Heart left ventricle (tissue), 16 donors: ENCODE measurements around the gene BFSP1. TPM values are rescaled to one million over a fixed set of nuclear protein-coding genes. Genes with fewer than 3 reads are reported as not detected.

Experiments used
- ATAC-seq, 4 donors: fragments of 200-7000 bp; cut with Tn5 transposase; one replicate each; pipeline ENCODE4 v1.9.1; 2020 to 2022; ENCODE audit warnings: moderate library complexity in 4 of 4, mild to moderate bottlenecking in 3 of 4, moderate number of reproducible peaks in 1 of 4
- DNase-seq, 5 donors: peaks; one replicate each; pipeline ENCODE4 v3.0.0-alpha.2; 2020
- H3K27ac ChIP-seq, 12 donors: fragments of 200-600 bp; sonication (generic) in 4 of 12; one replicate each; pipeline versions ENCODE4 v1.5.0 to v1.8.0; 2016 to 2022; ENCODE audit warnings: mild to moderate bottlenecking in 2 of 12
- H3K27me3 ChIP-seq, 9 donors: fragments of 200-600 bp; sonication (generic) in 2 of 9; one replicate each; pipeline versions ENCODE4 v1.5.1 to v1.8.0; 2016 to 2022; ENCODE audit warnings: mild to moderate bottlenecking in 3 of 9
- H3K36me3 ChIP-seq, 9 donors: fragments of 200-600 bp; sonication (generic) in 2 of 9; one replicate each; pipeline versions ENCODE4 v1.5.0 to v1.8.0; 2018 to 2022; ENCODE audit warnings: mild to moderate bottlenecking in 2 of 9
- H3K4me1 ChIP-seq, 12 donors: fragments of 200-600 bp; sonication (generic) in 4 of 12; one replicate each; pipeline versions ENCODE4 v1.5.0 to v1.8.0; 2016 to 2022; ENCODE audit warnings: mild to moderate bottlenecking in 3 of 12
- H3K4me3 ChIP-seq, 12 donors: fragments of 200-600 bp; sonication (generic) in 4 of 12; one replicate each; pipeline versions ENCODE4 v1.5.0 to v1.8.0; 2017 to 2022; ENCODE audit warnings: mild to moderate bottlenecking in 9 of 12, moderate library complexity in 4 of 12
- H3K9me3 ChIP-seq, 12 donors: fragments of 200-600 bp; sonication (generic) in 4 of 12; one replicate each; pipeline versions ENCODE4 v1.5.0 to v1.8.0; 2016 to 2022; ENCODE audit warnings: mild to moderate bottlenecking in 1 of 12
- CTCF ChIP-seq, 12 donors: fragments of 200-600 bp; sonication (generic) in 4 of 12; IDR thresholded peaks; one replicate each; pipeline versions ENCODE4 v1.5.0 to v1.8.0; 2018 to 2022; ENCODE audit warnings: antibody characterized with exemption in 12 of 12, mild to moderate bottlenecking in 5 of 12
- POLR2A ChIP-seq, 2 donors: fragments of 450-650 bp; IDR thresholded peaks; one replicate each; pipeline ENCODE4 v1.6.1; 2017; ENCODE audit warnings: antibody characterized with exemption in 2 of 2, mild to moderate bottlenecking in 2 of 2, moderate library complexity in 2 of 2
- WGBS, 4 donors: extraction: QIAGEN DNeasy Blood & Tissue Kit in 2 of 4; methylation state at CpG; one replicate each; pipeline versions ENCODE4 v1.1.5 to v1.1.7; 2013 to 2018; 5-methylcytosine and 5-hydroxymethylcytosine counted together
- intact Hi-C, 10 donors: fragments of 100-400 bp; cut with DNase I; formaldehyde crosslinking; loops; one replicate each; pipeline versions ENCODE4 v1.11.1 to v1.14.2; 2022
- polyA plus RNA-seq, 2 donors: library from polyadenylated mRNA; stranded (reverse); fragments of 200-250 nt; gene quantifications; one replicate each; pipeline ENCODE4 v1.2.3, GENCODE V29; 2013
- total RNA-seq, 9 donors: library from RNA; depleted of rRNA in 2 of 9; stranded (reverse); fragments of >200 nt in 2 of 9; fragmentation: NEBNext Ultra II Directional in 3 of 9; extraction: Animal tissue kit (Norgen Biotek cat#: 25700) in 3 of 9; gene quantifications; one replicate each; pipeline versions ENCODE4 v1.1.0 to v1.2.4, GENCODE V29; 2016 to 2023
- donor health status: ischemic (EF 13 %, LVEDD 7.1; RV severe dilation, severe dysfunction).
- donor health status: healthy with polysubstance abuse.
- donor health status: DM: no; HTN: yes; CAD: no.
- donor health status: DM: no; HTN: no; CAD: no.
- donor health status: ischemic (EF 25% LVEDD 6.9; RV normal size, moderate dysfunction).
- donor health status: ischemic (EF 25% LVEDD 5.7; RV mildly dilated, moderate dysfunction).
- donor health status: healthy.
- donor health status: DM: yes; HTN: yes; CAD: no.
- donor health status: ischemic (EF 35%, LVEDD 5.7; RV mildly dilated, moderate dysfunction).
- donor health status: nonischemic (EF 11% LVEDD 7.7; RV severe dilation, severe dysfunction).
- donor health status: DM: yes; HTN: yes; CAD: no.
- donor health status: PGD.
- donor health status: ischemic (EF 29% LVEDD 5.4; RV normal size, mild dysfunction).
- donor health status: nonischemic (EF 23%, LVEDD 6.1; RV moderate dilation, normal function).

The BFSP1 gene
- total and polyA plus RNA-seq, 11 donors: 0.11 to 1.4 (median 0.63) TPM

DNA sequence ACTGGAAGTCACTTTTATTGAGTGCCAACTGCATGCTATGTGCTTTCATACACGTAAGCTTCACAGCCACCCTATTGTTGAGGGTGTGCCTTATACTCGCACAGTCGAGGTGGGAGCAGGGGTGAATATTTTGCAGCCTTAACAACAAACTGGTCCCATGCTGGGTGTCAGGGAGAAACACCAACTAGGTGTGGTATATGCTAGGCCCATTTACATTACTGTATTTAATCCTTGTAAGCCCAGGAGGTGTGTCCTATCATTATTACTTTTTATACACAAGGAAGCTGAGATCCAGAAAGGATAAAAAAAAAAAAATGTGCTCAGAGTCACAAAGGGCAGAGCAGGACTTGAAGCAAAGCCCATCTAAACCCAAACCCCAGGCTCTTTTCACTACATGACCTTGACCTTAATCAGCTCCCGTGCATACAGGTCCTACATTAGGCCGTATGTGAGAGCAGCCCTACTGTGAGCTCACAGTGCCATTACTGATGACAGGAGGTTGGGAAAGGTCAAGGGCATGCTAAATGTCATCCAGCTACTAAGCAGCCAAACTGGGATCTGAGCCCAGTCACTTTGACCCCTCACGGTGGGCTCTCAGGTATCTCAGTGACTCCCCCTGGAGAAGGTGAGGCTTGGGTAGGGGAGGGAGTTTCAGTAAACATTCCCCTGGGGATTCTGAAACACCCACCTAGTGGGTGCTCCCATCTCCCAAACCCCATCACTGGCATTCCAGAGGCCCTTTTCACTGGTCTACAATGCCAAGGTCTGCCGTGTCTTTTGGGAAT is 61.7 kb downstream of the BFSP1 start:
- ATAC-seq (no peak), DNase-seq (no peak)
- Histone ChIP-seq H3K27me3 (no peaks in the 10 kb centered on the region), H3K27ac (no peak overlapping the region), H3K4me1 (no peaks in the 10 kb centered on the region), H3K36me3 (no peaks in the 10 kb centered on the region), H3K4me3 (no peak overlapping the region), H3K9me3 (no peaks in the 10 kb centered on the region)
- intact Hi-C loops: no loop called here
- TF ChIP-seq POLR2A (IDR thresholded peaks at IDR 0.05): no peak
- 80 to 85% (median 82%) methylated on average over 7 of the region's 7 CpGs for WGBS, 4 donors

- intact Hi-C loops: no loop called here
- H3K27ac ChIP-seq: no peak overlapping the region
- H3K9me3 ChIP-seq: no peaks in the 10 kb centered on the region
- ATAC-seq (no peak), DNase-seq (no peak)
- TF ChIP-seq CTCF (IDR thresholded peaks at IDR 0.05): no peak
- no peak for TF ChIP-seq POLR2A (IDR thresholded peaks at IDR 0.05)
- no peak overlapping the region for H3K4me3 ChIP-seq
- 68 to 82% (median 77%) methylated on average over 12 to 24 of the region's 24 CpGs for WGBS, 4 donors
- no peaks in the 10 kb centered on the region for H3K36me3 ChIP-seq
- H3K27me3 ChIP-seq: no peaks in the 10 kb centered on the region
- H3K4me1 ChIP-seq: no peaks in the 10 kb centered on the region
Observed at GRCh38 chr20:17468073-17468840, 62.9 kb downstream of the BFSP1 start.

DNA sequence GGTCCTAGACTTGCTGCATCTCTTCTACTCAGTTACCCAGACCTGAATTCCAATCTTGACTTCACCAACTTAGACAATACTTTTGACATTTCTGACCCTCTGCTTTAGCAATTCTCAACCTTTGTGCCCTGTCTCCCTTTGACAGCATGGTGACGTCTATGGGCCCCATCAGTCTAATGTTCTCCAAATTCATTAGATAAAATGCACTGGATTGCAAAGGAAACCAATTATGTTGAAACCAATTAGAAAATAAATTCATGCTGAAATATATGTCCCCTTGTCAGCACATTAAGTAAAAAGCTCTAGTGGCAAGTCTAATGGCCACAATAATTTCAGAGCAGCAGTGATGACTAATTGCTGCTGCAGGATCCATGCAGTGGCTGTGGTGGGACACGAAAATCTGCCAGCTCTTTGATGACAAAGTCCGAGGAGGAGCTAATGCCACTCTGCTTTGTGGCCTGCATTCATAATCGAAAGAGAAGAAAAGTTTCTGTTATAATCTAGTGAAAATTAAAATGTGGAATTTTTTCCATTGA is 64.0 kb downstream of the BFSP1 start:
- no peak overlapping the region for H3K4me3 ChIP-seq
- intact Hi-C loops: no loop called here
- H3K36me3 ChIP-seq: no peaks in the 10 kb centered on the region
- WGBS, 4 donors: 74 to 85% (median 81%) methylated on average over 4 of the region's 4 CpGs
- H3K9me3 ChIP-seq: no peaks in the 10 kb centered on the region
- no peaks in the 10 kb centered on the region for H3K27me3 ChIP-seq
- no peak overlapping the region for H3K27ac ChIP-seq
- TF ChIP-seq POLR2A (IDR thresholded peaks at IDR 0.05): no peak
- TF ChIP-seq CTCF (IDR thresholded peaks at IDR 0.05): no peak
- ATAC-seq (no peak), DNase-seq (no peak)
- H3K4me1 ChIP-seq: no peaks in the 10 kb centered on the region

DNA sequence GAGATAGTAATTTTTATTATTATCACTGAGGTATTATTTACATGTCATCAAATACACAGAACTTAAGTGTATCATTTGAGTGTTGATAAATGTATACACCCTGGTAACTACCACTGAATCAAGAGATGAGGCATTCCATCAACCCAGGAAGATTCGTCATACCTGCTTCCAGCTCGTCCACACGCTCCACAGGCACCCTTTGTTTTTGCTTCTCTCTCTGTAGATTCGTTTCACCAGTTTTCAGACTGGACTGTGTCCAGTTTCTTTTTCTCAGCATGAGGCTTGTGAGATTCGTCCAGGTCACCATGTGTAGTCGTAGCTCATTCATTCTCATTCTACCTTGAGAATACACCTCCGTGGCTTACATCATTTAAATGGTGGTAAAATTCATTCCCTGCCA is 64.5 kb downstream of the BFSP1 start:
- TF ChIP-seq CTCF (IDR thresholded peaks at IDR 0.05): no peak
- no peak for TF ChIP-seq POLR2A (IDR thresholded peaks at IDR 0.05)
- DNase-seq (no peak), ATAC-seq (no peak)
- no peaks in the 10 kb centered on the region for H3K4me1 ChIP-seq
- H3K27me3 ChIP-seq: no peaks in the 10 kb centered on the region
- no peak overlapping the region for H3K4me3 ChIP-seq
- no peaks in the 10 kb centered on the region for H3K36me3 ChIP-seq
- H3K27ac ChIP-seq: no peak overlapping the region
- intact Hi-C loops: no loop called here
- WGBS, 4 donors: 78 to 86% (median 85%) methylated on average over 7 of the region's 7 CpGs
- H3K9me3 ChIP-seq: no peaks in the 10 kb centered on the region
